G401 (cell line): Measurements from ENCODE around the gene CFAP99. TPM values are rescaled to one million over a fixed set of nuclear protein-coding genes. Genes with fewer than 3 reads are reported as not detected.

ENCODE experiments used
- DNase-seq: peaks from one replicate; pipeline ENCODE4 v3.0.0-alpha.2; 2015; ENCODE audit warnings: low spot score
- in situ Hi-C: cut with HindIII; loops from 2 replicates; pipeline ENCODE4 v1.10.0; 2016; ENCODE audit warnings: low sequenced_read_pairs, mixed read lengths
- total RNA-seq: library from RNA; depleted of rRNA; stranded (reverse); fragments of >200 nt; shearing (Covaris generic); gene quantifications from 2 replicates; pipeline ENCODE4 v1.2.3, GENCODE V29; 2014

The CFAP99 gene
- total RNA-seq, 1 experiment from 2014 or later: not detected

GRCh38 chr4:2388429-2389182 is 30.1 kb upstream of the CFAP99 start:
- peak; percentile 65 for DNase-seq
- in situ Hi-C loops: no loop called here

DNA sequence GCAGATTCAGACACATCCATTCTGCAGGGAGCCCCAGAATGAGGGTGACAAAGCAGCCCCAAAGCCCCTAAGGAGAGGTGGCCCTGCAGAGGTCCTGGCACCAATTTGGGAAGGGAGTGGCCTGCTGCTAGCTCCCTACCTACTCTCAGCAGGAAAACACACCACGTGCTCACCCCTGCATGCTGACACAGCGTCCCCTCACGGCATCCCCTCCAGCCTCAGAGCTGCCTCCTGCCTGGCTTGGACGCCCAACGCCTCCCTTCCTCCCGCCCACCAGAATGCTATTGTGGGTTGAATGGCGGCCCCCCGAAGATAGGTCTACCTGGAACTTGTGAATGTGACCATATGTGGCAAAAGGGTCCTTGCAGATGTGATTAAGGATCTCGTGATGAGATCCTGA is 29.1 kb upstream of the CFAP99 start:
- in situ Hi-C loops: loop anchor here (10.0 kb wide), 1 partner anchor 145 kb away; the partner anchor contains the start of genes HAUS3 and POLN
- no peak for DNase-seq

DNA sequence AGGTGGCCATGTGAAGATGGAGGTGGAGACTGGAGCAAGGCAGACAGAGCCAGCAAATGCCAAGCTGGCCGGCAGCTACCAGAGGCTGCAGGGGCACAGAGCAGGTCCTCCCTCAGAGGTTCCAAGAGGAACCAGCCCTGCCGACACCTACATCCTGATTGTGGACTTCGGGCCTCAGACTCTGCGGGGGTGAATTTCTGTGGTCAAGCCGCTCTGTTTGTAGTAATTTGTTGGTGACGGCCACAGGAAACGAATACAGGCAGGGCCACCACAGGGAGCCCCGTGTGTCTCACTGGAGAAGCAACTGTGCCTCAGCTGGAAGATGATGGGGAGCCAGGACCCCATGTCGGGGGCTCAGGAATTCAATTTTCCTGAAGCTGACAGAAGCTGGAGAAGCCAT is 28.6 kb upstream of the CFAP99 start:
- DNase-seq: peak; percentile 72
- in situ Hi-C loops: loop anchor here (10.0 kb wide), 1 partner anchor 145 kb away; the partner anchor contains the start of genes HAUS3 and POLN

DNA sequence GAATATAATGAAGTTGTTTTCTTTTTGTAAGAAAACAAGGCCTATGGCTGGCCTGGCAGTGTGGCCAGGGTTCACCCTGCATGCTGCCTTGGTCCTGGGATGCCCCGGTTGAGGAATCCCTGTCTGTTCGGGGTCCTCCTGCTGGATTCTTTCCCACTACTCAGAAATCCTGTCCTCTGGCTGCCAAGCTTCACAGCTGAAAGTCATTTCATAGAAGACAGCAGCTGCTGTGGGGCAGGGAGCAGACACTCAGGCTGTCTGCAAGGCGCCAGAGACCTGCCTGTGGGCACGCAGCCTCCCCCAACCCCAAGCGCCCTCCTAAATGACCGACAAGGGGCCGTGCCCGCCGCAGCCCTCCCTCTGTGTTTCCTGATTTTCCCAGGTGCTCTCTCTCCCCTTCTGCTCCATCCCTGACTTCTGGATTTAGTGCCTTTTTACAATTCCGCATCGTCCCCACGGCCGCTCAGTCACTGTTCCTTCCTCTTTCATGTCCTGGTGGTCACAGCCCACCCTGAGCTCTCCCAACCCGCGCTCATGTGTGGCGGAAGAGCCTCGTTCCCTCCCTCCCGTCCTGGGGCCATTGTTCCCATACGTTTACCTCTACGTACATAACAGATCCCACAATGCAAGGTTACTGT is 27.9 kb upstream of the CFAP99 start:
- in situ Hi-C loops: loop anchor here (10.0 kb wide), 1 partner anchor 146 kb away; the partner anchor contains the start of genes HAUS3 and POLN
- peak; percentile 38 for DNase-seq

DNA sequence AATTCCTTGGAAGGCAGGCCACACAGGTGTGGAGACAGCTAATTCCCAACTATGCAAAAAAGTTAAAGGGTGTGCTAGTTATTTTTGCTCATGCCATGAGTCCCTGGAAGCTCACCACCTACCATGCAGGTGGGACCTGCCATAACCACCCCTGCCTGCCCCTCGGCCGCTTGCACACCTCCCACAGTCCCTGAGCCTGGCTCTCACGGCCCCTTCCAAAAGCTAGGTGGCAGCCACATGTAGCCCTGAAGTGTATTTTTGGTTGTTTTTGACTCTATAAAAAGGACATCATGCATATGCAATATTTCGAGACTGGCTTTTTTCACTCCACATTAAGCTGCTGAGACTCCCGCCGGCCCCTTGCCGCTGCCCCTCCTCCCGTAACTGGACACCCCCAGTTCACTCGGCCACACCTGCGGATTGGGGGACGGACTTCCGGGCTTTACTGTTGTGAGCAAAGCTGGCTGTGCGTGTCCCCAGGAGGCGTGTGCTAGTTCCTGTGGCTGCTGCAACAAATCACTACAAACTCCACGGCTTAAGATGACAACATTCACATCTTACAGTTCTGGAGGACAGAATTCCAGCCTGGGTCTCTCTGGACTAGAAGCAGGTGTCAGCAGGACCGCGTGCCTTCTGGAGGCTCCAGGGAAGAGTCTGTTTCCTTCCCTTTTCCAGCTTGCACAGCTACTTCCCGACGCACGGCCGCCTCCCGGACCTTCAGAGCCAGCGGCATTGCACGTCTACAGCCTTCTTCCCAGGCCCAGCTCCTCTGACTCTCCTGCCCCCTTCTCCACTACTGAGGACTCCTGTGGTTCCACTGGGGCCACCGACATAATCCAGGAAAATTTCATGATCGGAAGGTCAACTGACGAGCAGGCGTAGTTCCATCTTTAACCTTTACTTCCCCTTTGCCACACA is 25.1 kb upstream of the CFAP99 start:
- in situ Hi-C loops: loop anchor here (10.0 kb wide), 1 partner anchor 149 kb away; the partner anchor contains the start of genes HAUS3 and POLN

GRCh38 chr4:2394528-2394927 is 24.2 kb upstream of the CFAP99 start:
- DNase-seq: no peak
- in situ Hi-C loops: loop anchor here (10.0 kb wide), 1 partner anchor 150 kb away; the partner anchor contains the start of genes HAUS3 and POLN

More for the DNA sequence above, 25.1 kb upstream of the CFAP99 start:
- peak; percentile 52 for DNase-seq

DNA sequence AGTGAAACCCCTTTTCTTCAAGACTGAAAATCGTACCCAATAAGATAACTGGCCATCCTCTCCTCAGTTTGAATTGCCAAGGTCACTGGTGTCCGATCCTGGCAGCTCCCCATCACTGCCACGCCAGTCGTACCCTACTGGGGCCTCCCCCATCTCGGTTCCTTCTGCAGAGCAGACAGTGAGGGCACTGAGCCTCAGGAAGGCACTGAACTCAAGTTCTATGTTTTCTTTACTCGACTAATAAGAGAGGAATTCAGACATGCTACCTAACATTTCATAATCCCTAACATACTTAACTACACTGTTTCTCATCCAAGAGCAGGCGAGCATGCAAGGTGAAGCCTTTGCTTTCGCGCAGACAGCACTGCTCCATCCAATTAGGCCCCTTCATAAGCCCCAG is 23.7 kb upstream of the CFAP99 start:
- DNase-seq: peak; percentile 40
- in situ Hi-C loops: loop anchor here (10.0 kb wide), 1 partner anchor 150 kb away; the partner anchor contains the start of genes HAUS3 and POLN

- in situ Hi-C loops: loop anchor here (10.0 kb wide), 1 partner anchor 151 kb away; the partner anchor contains the start of genes HAUS3 and POLN
- DNase-seq: peak; percentile 31
These were observed 23.2 kb upstream of the CFAP99 start for GRCh38 chr4:2395584-2395983.

DNA sequence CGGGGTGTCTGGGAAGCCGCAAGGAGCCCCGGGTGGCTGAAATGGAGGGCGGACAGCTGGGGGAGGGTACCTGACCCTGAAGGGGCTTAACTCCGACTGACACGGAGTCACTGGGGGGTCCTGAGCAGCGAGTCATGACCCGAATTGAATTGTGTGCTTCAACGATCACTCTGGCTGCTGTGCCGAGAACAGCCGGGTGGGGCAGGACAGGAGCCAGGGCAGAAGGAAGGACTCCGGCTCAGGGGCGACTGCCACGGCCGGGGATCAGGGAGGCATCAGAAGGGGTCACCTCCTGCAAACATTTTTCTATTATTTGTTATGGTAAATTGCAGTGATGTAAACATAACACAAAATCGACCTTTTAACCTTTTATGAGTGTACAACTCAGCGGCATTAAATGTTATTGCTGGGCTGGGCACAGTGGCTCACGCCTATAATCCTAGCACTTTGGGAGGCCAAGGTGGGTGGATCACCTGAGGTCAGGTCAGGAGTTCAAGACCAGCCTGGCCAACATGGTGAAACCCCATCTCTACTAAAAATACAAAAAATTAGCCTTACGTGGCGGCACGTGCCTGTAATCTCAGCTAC is 21.9 kb upstream of the CFAP99 start:
- in situ Hi-C loops: loop anchor here (10.0 kb wide), 1 partner anchor 152 kb away; the partner anchor contains the start of genes HAUS3 and POLN
- no peak for DNase-seq

- in situ Hi-C loops: loop anchor here (10.0 kb wide), 1 partner anchor 153 kb away; the partner anchor contains the start of genes HAUS3 and POLN
- DNase-seq: no peak
These were observed 21.0 kb upstream of the CFAP99 start for GRCh38 chr4:2397596-2398379.

GRCh38 chr4:2399216-2399615 is 19.5 kb upstream of the CFAP99 start:
- DNase-seq: no peak
- in situ Hi-C loops: loop anchor here (10.0 kb wide), 1 partner anchor 154 kb away; the partner anchor contains the start of genes HAUS3 and POLN

- peak; percentile 91 for DNase-seq
- in situ Hi-C loops: loop anchor here (10.0 kb wide), 1 partner anchor 155 kb away; the partner anchor contains the start of genes HAUS3 and POLN
These were observed 19.0 kb upstream of the CFAP99 start for GRCh38 chr4:2399631-2400190.

GRCh38 chr4:2400841-2401609 is 17.7 kb upstream of the CFAP99 start:
- peak; percentile 73 for DNase-seq
- in situ Hi-C loops: no loop called here

- in situ Hi-C loops: no loop called here
- DNase-seq: no peak
These were observed 17.2 kb upstream of the CFAP99 start for GRCh38 chr4:2401610-2401983.

DNA sequence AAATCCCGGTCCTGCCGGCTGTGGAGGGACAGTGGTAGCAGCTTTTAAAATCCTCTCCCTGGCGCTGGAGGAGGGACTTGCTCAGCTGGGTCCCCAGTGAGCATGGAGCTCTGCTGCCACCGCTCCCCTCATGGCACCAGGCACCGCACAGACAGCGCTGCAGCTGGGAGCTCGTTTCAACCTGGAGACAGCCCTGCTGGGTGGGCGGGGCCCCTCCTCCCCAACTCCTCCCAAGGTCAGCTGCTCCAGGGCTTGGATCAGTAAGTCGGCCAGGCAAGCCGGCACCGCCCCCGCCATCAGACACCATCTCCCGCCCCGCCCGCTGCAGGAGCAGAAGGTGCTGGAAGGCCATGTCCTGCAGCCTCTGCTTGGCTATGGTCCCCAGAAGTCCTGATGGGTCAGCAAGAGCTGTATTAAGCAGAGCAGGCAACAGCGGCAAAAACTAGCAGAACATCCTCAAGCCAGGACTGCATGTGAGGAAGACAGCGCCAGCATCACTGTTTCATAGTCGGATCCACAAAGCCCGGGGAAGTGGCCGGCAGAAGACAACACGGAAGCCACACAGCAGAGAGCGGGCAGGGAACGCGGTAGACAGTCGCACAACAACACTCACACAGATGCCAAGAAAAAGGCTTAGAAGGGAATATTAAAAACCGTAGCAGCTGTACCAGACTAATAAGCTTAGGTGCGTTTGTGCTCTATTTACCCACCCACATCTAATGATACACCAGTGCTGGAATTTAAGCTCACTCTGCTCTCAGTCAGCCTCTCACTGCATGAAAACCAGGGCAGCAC is 16.5 kb upstream of the CFAP99 start:
- DNase-seq: peak; percentile 82
- in situ Hi-C loops: no loop called here

GRCh38 chr4:2402941-2403340 is 15.8 kb upstream of the CFAP99 start:
- DNase-seq: no peak
- in situ Hi-C loops: no loop called here
